HUES48 (cell line): ENCODE measurements around the gene WDR47.
"Not testable (repeated sequence)": the region's sequence is repeated elsewhere in the genome, so short reads cannot be mapped to it uniquely, and the experiment has no call there.

ENCODE experiments used
- H3K27ac ChIP-seq: one replicate; pipeline ENCODE4 v1.7.0; 2013; ENCODE audit warnings: low read depth, low read length, inconsistent platforms
- H3K27me3 ChIP-seq: 2 replicates; pipeline ENCODE4 v1.6.1; 2013; ENCODE audit warnings: mild to moderate bottlenecking, low read length; ENCODE audit not compliant: control insufficient read depth, insufficient read depth
- H3K36me3 ChIP-seq: 2 replicates; pipeline ENCODE4 v1.6.1; 2013; ENCODE audit warnings: low read length; ENCODE audit not compliant: control insufficient read depth, insufficient read depth
- H3K4me1 ChIP-seq: 2 replicates; pipeline ENCODE4 v1.6.1; 2013; ENCODE audit warnings: mild to moderate bottlenecking, low read length; ENCODE audit not compliant: control insufficient read depth, insufficient read depth
- H3K4me3 ChIP-seq: 2 replicates; pipeline ENCODE4 v1.5.1; 2013; ENCODE audit warnings: mild to moderate bottlenecking, low read depth, low read length
- H3K9ac ChIP-seq: 2 replicates; pipeline ENCODE4 v1.6.1; 2013; ENCODE audit warnings: mild to moderate bottlenecking, low read depth, low read length, moderate library complexity
- H3K9me3 ChIP-seq: 2 replicates; pipeline ENCODE4 v1.6.1; 2013; ENCODE audit warnings: low read length; ENCODE audit not compliant: control insufficient read depth, insufficient read depth

The WDR47 gene

DNA sequence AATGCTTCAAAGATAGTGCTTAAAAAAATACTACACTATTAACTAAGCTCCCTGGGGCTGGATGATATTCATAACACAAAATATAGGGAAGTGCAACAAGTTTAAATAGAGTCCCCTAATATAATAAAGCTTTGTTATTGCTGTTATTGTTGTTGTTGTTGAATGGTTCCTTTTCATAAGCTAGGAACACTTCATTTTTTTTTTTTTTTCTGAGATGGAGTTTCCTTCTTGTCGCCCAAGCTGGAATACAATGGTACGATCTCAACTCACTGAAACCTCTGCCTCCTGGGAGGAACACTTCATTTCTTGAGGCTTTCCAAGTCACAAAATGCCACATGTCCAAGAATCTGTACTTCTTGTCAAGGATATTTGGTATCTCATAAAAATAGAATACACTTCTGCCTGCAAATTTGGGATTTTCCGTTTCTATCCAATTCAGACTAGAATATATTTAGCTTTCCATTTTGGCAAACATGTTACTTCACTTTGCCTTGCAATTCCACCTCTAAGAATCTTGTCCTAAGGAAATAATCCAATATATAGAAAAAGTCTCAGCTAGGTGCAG, 21.1 kb downstream of the WDR47 start:
- no peaks in the 10 kb centered on the region for H3K27me3 ChIP-seq
- H3K4me3 ChIP-seq: no peak overlapping the region
- H3K27ac ChIP-seq: no peak overlapping the region
- H3K9ac ChIP-seq: no peak overlapping the region
- no peaks in the 10 kb centered on the region for H3K4me1 ChIP-seq
- H3K9me3 ChIP-seq: no peaks in the 10 kb centered on the region
- no peaks in the 10 kb centered on the region for H3K36me3 ChIP-seq

DNA sequence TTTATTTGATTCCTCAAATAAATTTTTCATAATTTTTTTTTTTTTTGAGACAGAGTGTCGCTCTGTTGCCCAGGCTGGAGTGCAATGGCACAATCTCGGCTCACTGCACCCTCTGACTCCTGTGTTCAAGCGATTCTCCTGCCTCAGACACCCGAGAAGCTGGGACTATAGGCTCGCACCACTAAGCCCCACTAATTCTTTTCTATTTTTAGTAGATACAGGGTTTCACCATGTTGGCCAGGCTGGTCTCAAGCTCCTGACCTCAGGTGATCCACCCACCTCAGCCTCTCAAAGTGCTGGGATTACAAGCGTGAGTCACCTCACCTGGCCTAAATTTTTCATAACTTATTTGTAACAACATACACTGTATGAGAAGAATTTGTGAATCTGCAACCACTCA, 24.2 kb downstream of the WDR47 start:
- H3K36me3 ChIP-seq, H3K27ac ChIP-seq, H3K27me3 ChIP-seq, H3K9ac ChIP-seq, H3K4me1 ChIP-seq, H3K9me3 ChIP-seq, H3K4me3 ChIP-seq: not testable (repeated sequence)

DNA sequence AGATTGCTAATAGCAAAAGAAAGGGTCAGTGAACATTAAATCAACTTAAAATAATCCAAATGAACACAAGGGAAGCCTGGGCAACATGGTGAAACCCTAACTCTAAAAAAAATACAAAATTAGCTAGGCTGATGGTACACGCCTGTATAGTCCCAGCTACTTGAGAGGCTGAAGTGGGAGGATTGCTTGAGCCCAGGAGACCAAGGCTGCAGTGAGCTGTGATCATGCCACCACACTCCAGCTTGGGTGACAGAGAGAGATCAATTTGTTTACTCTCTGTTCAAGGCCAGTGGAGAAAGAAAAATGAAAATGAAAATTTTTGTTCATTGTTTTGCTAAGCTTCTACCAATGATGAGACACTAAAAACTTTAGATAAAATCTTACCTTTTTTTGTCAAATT, 24.8 kb downstream of the WDR47 start:
- H3K9ac ChIP-seq: no peak overlapping the region
- H3K36me3 ChIP-seq: peaks cover 9% of the 10 kb centered on the region
- no peaks in the 10 kb centered on the region for H3K4me1 ChIP-seq
- no peaks in the 10 kb centered on the region for H3K9me3 ChIP-seq
- no peak overlapping the region for H3K4me3 ChIP-seq
- H3K27ac ChIP-seq: no peak overlapping the region
- no peaks in the 10 kb centered on the region for H3K27me3 ChIP-seq

DNA sequence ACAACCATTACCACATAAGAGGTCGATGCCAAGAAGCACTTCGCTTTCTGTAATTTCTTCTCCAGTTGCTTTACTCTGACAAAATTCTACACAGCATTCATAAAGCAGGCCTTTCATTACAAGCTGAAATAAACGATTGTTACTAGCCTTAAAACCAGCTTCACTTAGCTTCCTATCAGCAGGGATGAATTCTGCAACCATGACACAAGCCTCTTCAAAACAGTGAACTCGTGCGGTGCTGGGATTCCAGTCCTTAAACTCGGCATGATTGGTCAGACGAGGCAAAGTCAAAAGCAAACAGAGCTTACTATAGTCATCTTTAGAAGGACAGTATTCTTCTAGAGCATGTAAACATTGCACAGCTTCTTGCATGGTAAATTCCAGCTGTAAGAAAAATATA, 30.6 kb downstream of the WDR47 start:
- no peak overlapping the region for H3K9ac ChIP-seq
- no peaks in the 10 kb centered on the region for H3K27me3 ChIP-seq
- H3K36me3 ChIP-seq: peaks cover 20% of the 10 kb centered on the region
- no peaks in the 10 kb centered on the region for H3K4me1 ChIP-seq
- no peak overlapping the region for H3K4me3 ChIP-seq
- no peak overlapping the region for H3K27ac ChIP-seq
- no peaks in the 10 kb centered on the region for H3K9me3 ChIP-seq

DNA sequence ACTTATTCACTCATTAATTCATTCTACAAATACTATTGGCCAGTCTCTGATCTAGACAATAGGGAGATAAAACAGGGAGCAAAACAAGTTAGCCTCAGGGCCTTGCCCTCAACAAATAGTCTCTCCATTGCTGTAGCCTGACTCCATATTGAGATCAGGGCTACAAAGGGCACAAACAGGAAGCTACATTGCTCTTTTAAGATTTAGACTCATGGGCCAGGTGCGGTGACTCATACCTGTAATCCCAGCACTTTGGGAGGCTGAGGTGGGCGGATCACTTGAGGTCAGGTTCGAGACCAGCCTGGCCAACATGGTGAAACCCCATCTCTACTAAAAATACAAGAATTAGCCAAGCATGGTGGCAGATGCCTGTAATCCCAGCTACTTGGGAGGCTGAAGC, 45.3 kb downstream of the WDR47 start:
- H3K36me3 ChIP-seq, H3K9ac ChIP-seq, H3K9me3 ChIP-seq, H3K4me1 ChIP-seq, H3K27ac ChIP-seq, H3K4me3 ChIP-seq, H3K27me3 ChIP-seq: not testable (repeated sequence)

DNA sequence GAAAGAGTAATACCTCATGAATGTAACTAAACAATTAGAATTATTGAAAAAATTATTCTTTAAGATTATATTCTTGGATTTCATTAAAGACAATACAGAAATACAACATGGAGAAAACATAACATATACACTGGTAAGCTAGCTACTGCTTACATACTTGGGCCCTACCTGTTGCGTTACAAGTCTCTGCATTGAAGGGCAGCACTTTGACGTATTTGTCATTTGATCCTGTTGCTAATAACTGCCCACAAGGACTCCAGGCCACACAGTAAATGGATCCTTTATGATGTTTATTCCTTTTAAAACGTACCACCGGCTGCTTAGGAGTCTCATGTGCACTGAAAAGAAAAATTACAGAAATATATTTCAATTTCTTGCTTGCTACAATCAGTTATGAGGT, 58.8 kb downstream of the WDR47 start:
- Histone ChIP-seq H3K9me3 (no peaks in the 10 kb centered on the region), H3K36me3 (peaks cover 13% of the 10 kb centered on the region; the same call in 1 of the 2 replicates)

GRCh38 chr1:108976658-108977057, 65.2 kb downstream of the WDR47 start:
- Histone ChIP-seq H3K27me3 (no peaks in the 10 kb centered on the region), H3K36me3 (peaks cover 4% of the 10 kb centered on the region; the same call in 1 of the 2 replicates), H3K9ac (no peak overlapping the region)

More for the DNA sequence above, 58.8 kb downstream of the WDR47 start:
- no peaks in the 10 kb centered on the region for H3K27me3 ChIP-seq
- H3K4me3 ChIP-seq: no peak overlapping the region
- no peak overlapping the region for H3K27ac ChIP-seq
- no peaks in the 10 kb centered on the region for H3K4me1 ChIP-seq
- H3K9ac ChIP-seq: no peak overlapping the region

DNA sequence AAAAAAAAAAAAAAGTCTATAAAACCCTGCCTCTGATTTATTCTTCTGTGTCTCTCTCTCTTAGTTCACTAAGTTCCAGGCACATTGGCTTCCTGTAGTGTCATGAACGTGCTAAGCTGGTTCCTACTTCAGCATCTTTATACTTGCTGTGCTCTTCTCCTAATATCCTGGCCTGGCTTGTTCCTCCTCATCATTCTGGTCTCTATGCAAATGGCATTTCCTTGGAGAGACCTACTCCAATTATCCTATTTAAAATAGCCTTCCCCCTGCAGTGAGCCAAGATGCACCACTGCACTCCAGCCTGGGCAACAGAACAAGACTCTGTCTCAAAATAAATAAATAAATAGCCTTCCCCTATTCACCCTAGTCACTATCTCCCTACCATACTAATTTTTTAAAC, 69.0 kb downstream of the WDR47 start:
- Histone ChIP-seq H3K36me3 (0 out of 2 replicates have a peak, but pooled peaks cover 3% of the 10 kb centered on the region), H3K27ac (no peak overlapping the region), H3K4me1 (no peaks in the 10 kb centered on the region), H3K9me3 (no peaks in the 10 kb centered on the region), H3K27me3 (no peaks in the 10 kb centered on the region), H3K9ac (no peak overlapping the region), H3K4me3 (no peak overlapping the region)

More at GRCh38 chr1:108976658-108977057, 65.2 kb downstream of the WDR47 start:
- H3K4me1 ChIP-seq: no peaks in the 10 kb centered on the region
- no peaks in the 10 kb centered on the region for H3K9me3 ChIP-seq
- no peak overlapping the region for H3K27ac ChIP-seq
- no peak overlapping the region for H3K4me3 ChIP-seq

DNA sequence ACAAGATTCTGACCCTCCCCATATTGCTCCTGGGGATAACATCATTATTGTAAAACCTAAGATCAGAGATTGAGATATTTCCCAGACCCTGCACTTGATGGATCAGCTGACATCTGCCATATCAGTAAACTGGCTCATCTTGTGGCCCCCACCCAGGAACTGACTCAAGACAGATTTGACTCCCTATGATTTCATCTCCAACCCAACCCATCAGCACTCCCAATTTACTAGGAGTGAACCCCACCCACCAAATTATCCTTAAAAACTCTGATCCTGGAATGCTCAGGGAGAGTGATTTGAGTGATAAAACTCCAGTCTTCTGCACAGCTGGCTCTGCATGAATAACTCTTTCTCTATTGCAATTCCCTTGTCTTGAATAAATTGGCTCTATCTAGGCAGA, 72.6 kb downstream of the WDR47 start:
- H3K4me1 ChIP-seq: no peaks in the 10 kb centered on the region
- H3K27ac ChIP-seq: no peak overlapping the region
- H3K36me3 ChIP-seq: 0 out of 2 replicates have a peak, but pooled peaks cover 3% of the 10 kb centered on the region
- H3K9ac ChIP-seq: no peak overlapping the region
- H3K4me3 ChIP-seq: no peak overlapping the region
- no peaks in the 10 kb centered on the region for H3K27me3 ChIP-seq
- H3K9me3 ChIP-seq: no peaks in the 10 kb centered on the region

- peak within 1 kb of the TSS; percentile 87 for H3K27ac ChIP-seq
- H3K4me3 ChIP-seq: peak within 1 kb of the TSS; percentile 77
- H3K9me3 ChIP-seq: no peaks in the 10 kb centered on the region
- no peaks in the 10 kb centered on the region; the same call in 1 of the 2 replicates for H3K27me3 ChIP-seq
- H3K4me1 ChIP-seq: peaks cover 7% of the 10 kb centered on the region
- H3K9ac ChIP-seq: peak within 1 kb of the TSS; percentile 84
- peaks cover 5% of the 10 kb centered on the region; the same call in 1 of the 2 replicates for H3K36me3 ChIP-seq
Observed at GRCh38 chr1:108963052-108963686, 78.7 kb downstream of the WDR47 start, which contains the start of gene CLCC1. Gene CLCC1, minus strand, starts transcription at chr1:108963484. Its CDS starts 13,047 bp downstream, at chr1:108950437.

DNA sequence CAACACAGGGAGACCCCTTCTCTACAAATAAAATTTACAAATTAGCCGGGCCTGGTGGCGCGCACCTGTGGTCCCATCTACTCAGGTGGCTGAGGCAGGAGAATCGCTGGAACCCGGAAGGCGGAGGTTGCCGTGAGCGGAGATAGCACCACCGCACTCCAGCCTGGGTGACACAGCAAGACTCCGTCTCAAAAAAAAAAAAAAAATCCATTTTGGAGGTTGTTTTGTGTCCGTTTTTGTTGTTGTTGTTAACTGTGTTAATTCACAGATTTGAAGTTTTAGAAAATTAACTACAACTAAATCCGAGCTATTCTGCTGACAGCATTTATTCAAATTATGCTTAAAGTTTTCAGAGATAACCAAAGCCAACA, 79.2 kb downstream of the WDR47 start:
- Histone ChIP-seq H3K9ac (peak overlapping the region; percentile 84), H3K4me1 (peaks cover 9% of the 10 kb centered on the region), H3K36me3 (peaks cover 7% of the 10 kb centered on the region; the same call in 1 of the 2 replicates), H3K4me3 (peak overlapping the region; percentile 77), H3K9me3 (no peaks in the 10 kb centered on the region), H3K27me3 (no peaks in the 10 kb centered on the region; the same call in 1 of the 2 replicates), H3K27ac (peak overlapping the region; percentile 87)
